ENCODE results near the gene KIF17.

GRCh38 chr1:20680269-20680668 lies 37.5 kb downstream of the KIF17 start:
- TF ChIP-seq POLR2AphosphoS5 (IDR thresholded peaks at IDR 0.05; ENCODE audit: insufficient read depth in 1 of 2, low read depth in 1 of 2) (no peak), CTCF (IDR thresholded peaks at IDR 0.05) (no peak)
